Measurements from ENCODE around the gene CALML6.
A peak's percentile ranks its signal among the peaks of the same experiment; 100 is the strongest.

Gene CALML6

DNA sequence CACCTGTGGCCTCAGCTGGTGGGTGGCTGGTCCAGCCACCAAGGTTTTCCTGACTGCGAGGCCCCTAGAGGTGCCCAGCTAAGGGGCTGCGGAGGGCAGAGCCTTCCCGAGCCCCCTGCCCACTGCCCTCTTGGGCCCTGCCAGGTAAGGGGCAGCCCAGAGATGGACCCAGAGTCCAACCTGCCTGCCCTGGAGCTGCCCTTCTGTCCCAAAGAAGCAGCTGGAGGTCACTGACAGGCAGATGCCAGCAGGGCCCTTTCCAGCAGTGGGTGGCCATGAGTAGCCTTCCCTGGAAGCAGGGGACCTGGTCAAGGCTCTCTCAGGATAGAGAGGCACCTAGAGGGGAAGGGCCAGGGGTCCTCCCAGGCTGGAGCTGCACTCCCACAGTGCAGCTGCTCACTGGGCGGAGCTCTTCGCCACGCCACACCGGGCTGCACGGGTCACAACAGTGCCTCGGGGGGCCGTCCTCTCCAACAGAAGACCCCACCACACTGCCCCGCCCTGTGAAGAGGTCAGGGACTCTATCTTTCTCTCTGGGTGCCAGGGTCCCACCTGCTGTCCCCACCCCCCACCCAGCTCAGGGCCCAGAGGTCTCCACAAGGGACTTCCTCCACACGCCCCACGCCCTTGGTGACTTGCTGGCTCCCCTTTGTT lies 13.3 kb upstream of the CALML6 start:
- DNase-seq (ENCODE audit: insufficient read length): no peak
- TF ChIP-seq POLR2AphosphoS5 (IDR thresholded peaks at IDR 0.05; ENCODE audit: low read depth, low read length): no peak
- no peak for TF ChIP-seq POLR2A (IDR thresholded peaks at IDR 0.05; ENCODE audit: low read depth, low read length)
- TF ChIP-seq TAF1 (IDR thresholded peaks at IDR 0.05; ENCODE audit: borderline replicate concordance, low read depth, low read length): no peak
- no peak for FAIRE-seq

DNA sequence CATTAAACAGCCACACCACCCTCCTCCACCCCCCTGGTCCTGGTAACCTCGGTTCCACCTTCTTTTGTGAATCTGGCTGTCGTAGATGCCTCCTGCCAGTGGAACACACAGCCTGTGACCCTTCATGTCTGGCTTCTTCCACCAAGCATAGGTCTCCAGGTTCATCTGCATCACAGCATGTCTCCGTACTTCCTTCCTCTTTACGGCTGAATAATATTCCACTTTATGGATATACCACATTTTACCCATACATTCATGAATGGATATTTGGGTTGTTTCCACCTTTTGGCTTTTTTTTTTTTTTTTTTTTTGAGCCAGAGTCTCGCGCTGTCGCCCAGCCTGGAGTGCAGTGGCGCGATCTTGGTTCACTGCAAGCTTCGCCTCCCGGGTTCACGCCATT lies 11.8 kb upstream of the CALML6 start:
- TF ChIP-seq TAF1 (IDR thresholded peaks at IDR 0.05; ENCODE audit: borderline replicate concordance, low read depth, low read length) (no peak), POLR2A (IDR thresholded peaks at IDR 0.05; ENCODE audit: low read depth, low read length) (no peak), POLR2AphosphoS5 (IDR thresholded peaks at IDR 0.05; ENCODE audit: low read depth, low read length) (no peak)
- DNase-seq (ENCODE audit: insufficient read length) (no peak), FAIRE-seq (no peak)

DNA sequence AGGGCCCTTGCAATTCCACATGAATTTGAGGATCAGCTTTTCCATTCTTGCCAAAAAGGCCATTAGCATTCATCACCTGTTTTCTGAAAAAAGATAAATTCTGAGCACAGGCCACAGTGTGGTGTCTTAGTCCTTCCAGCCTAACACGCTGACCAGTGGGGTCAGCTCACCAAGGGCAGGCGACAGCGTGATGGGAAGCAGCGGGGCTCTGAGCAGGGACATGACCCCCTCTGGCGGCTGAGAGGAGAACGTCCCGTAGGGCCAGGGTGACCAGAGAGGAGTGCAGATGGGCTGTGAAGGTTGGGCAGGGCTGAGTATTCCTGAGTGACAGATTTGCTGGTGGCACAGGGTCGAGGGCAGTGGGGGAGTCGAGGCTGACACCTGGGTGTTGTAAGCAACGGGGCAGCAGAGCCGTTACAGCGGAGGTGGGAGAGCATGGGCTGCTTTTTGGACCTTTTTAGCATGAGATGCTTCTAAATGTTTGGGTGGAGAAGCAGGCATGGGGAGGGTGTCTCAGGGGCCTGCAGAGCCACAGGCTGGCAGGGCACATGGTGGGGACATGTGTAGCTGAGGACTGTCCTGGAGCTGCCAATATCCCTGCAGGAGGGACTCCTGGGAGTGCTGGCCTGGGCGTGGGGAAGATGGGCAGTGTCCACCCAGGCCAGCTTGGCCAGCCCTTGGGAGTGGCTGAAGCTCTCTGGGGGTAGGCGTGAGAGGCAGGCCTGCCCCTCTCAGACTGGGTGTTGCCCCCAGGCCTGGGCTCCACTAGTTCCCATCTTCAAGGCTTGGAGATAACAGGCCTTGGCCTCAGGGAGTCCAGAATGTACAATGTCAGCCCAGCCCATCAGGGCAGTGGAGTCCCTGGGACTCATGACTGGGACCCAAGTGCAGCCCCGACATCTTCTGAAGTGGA lies 8.6 kb upstream of the CALML6 start:
- peak; percentile 99 for FAIRE-seq
- TF ChIP-seq TAF1 (IDR thresholded peaks at IDR 0.05; ENCODE audit: borderline replicate concordance, low read depth, low read length) (no peak), POLR2A (IDR thresholded peaks at IDR 0.05; ENCODE audit: low read depth, low read length) (no peak), POLR2AphosphoS5 (IDR thresholded peaks at IDR 0.05; ENCODE audit: low read depth, low read length) (no peak)
- peak; percentile 78 for DNase-seq (ENCODE audit: insufficient read length)

DNA sequence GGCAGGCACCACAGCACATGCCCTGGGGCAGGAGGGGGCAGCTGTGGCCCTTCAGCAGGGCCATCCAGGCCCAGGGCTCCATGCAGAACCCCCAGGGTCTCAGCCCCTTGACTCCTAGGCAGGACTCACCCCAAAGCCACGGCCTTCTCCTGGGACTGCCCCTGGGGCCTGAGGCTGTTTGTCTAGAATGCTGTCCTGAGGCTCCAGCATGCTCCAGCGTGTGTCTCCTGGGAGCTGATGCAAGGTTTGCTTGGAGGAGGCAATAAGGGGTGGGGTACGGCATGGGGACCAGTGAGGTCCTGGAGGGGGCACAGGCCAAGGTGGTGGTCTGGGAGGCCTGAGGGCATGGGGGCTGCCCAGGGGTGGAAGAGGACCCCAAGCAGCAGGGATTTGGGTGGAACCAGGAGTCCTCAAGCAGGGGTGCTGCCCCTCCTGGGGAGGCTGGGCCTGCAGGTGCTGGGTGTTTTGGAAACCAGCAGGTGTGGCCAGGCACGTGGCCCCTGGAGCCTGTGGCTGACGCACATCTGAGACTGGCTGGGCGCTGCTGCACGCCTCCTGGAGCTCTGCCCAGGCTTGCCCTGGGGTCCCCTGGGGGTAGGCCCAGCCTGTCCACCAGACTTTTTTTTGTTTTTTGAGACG lies 7.8 kb upstream of the CALML6 start:
- FAIRE-seq: no peak
- TF ChIP-seq POLR2AphosphoS5 (IDR thresholded peaks at IDR 0.05; ENCODE audit: low read depth, low read length) (no peak), POLR2A (IDR thresholded peaks at IDR 0.05; ENCODE audit: low read depth, low read length) (no peak), TAF1 (IDR thresholded peaks at IDR 0.05; ENCODE audit: borderline replicate concordance, low read depth, low read length) (no peak)
- DNase-seq (ENCODE audit: insufficient read length): no peak

DNA sequence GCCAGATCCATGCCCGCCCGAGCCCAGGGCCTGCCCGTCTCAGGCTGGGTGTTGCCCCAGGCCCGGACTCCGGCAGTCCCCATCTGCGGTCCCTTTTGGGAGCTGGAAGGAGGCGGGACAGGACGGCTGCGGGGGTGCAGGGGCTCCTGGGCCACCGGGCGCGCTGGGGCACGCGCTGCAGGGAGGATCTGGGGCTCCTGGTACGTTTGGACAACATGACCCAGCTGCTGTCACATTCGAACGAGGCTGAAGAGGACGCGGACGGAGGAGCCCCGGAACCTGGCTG lies 6.6 kb upstream of the CALML6 start:
- TF ChIP-seq TAF1 (IDR thresholded peaks at IDR 0.05; ENCODE audit: borderline replicate concordance, low read depth, low read length) (no peak), POLR2A (IDR thresholded peaks at IDR 0.05; ENCODE audit: low read depth, low read length) (no peak), POLR2AphosphoS5 (IDR thresholded peaks at IDR 0.05; ENCODE audit: low read depth, low read length) (no peak)
- no peak for FAIRE-seq
- DNase-seq (ENCODE audit: insufficient read length): no peak

DNA sequence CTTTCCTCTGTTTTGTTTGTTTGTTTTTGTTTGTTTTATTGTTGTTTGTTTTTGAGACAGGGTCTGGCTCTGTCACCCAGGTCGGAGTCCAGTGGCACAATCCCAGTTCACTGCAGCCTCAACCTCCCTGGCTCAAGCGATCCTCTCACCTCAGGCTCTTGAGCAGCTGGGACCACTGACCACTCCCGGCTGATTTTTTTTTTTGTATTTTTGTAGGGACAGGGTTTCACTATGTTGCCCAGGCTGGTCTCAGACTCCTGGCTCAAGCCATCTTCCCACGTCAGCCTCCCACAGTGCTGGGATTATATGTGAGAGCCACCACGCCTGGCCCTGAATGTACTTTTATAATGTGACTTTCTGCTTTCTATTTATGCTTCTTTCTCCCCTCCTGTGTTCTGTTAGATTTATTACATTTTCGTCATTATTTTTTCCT lies 5.0 kb upstream of the CALML6 start:
- DNase-seq (ENCODE audit: insufficient read length) (no peak), FAIRE-seq (peak; percentile 21)
- no peak for TF ChIP-seq POLR2AphosphoS5 (IDR thresholded peaks at IDR 0.05; ENCODE audit: low read depth, low read length)
- no peak for TF ChIP-seq POLR2A (IDR thresholded peaks at IDR 0.05; ENCODE audit: low read depth, low read length)
- TF ChIP-seq TAF1 (IDR thresholded peaks at IDR 0.05; ENCODE audit: borderline replicate concordance, low read depth, low read length): no peak

DNA sequence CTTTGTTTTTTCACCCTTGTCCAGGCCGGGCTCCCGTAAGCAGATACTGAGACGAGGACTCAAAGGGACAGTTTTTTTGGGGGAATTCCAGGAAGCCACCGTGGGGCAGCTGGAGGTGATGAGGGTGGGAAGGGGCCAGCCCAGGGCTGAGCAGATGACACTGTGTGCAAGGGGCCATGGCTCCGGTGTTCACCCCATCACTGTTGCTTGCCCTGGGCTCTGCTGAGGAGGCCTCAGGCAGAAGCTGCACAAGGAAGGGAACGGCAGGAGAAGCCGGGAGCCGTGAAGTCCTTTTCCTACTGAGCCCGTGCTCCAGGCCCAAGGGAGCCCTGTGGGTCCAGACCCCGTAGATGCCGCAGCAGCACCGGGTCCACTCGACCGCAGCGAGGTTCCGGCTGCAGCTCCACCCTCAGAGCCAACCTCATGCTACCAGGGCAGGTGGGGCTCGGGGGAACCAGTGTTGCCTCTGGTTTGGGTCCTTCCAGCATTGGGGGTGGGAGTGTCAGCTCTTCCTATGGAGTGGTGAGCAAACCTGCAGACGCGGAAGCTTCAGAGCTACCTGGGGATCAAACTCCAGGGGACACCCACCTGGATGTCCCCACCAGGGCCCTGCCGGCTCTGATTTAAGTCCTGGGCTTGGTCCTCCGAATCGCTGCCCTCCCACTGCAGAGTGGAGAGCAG lies 4.3 kb upstream of the CALML6 start:
- TF ChIP-seq TAF1 (IDR thresholded peaks at IDR 0.05; ENCODE audit: borderline replicate concordance, low read depth, low read length) (no peak), POLR2A (IDR thresholded peaks at IDR 0.05; ENCODE audit: low read depth, low read length) (no peak), POLR2AphosphoS5 (IDR thresholded peaks at IDR 0.05; ENCODE audit: low read depth, low read length) (no peak)
- DNase-seq (ENCODE audit: insufficient read length) (no peak), FAIRE-seq (no peak)

DNA sequence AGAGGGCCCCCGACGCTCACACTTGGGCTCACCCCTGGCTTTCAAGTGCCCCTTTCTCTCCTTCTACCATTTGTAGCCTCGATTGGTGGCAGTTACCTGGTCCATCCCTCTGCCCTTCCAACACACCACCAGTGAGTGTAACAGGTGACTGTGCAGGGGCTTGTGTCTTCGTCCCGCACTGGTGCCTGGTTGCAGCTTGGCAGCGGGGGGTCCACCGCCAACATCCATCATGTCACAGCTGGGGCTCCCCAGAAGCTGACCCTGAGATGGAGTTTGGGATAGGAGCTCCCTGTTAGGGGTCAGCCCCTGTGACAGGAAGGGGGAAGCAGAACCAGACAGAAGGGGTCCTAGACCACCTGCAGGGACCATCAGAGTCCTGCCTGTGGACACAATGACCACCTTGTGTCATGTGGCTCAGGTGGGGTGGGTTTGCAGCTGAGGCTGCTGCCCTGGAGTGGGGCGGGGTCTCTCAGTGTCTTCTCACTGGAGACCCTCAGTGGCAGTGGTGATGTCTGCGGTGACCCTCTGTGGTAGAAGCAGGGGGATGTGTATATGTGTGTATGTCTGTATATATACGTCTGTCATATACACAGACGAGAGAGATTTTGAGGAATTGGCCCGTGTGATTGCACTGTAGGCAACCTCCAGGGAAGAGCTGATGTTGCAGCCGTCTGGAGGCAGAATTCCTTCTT lies 3.6 kb upstream of the CALML6 start:
- no peak for TF ChIP-seq TAF1 (IDR thresholded peaks at IDR 0.05; ENCODE audit: borderline replicate concordance, low read depth, low read length)
- no peak for TF ChIP-seq POLR2A (IDR thresholded peaks at IDR 0.05; ENCODE audit: low read depth, low read length)
- TF ChIP-seq POLR2AphosphoS5 (IDR thresholded peaks at IDR 0.05; ENCODE audit: low read depth, low read length): no peak
- FAIRE-seq: no peak
- DNase-seq (ENCODE audit: insufficient read length): no peak

DNA sequence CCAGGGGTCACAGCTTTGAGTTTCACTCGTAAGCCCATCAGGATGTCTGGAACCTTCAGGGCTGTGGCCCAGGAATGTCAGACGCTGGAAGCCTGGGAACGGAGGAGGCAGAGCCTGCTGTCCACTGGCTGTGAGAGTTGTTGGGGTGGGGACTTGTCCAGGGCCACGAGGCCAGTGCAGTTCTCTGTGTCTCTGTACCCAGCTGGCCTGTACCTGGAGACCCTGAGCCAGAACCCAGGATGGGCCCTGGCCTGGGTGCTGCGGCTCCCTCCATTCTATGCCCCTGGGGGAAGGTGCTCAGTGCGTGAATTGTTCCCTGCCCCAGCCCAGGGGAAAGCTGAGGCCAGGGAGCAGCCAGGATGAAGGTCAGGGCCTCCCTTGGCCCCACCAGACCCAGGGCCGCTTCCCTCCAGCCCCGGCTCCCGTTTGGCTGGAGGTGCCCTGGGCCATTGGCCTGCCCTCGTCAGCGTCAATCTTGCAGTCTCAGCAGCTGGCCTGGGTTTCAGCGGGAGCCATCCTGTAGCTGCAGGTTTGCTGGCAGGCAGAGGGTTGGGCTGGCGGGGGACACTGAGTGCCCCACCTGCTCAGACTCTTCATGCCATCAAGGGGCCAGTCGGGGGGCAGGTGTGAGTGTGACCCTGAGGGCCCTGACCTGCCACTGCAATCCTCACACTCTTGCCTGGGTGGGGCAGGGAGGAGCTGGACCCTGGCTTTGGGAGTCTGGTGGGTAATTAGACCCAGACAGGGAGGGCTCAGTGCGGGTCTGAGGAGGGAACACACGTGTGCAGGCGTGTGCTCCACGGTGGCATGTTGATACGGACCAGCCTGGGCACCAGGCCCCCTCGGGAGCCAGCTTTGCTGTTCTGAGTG lies 724 bp upstream of the CALML6 start:
- no peak for TF ChIP-seq POLR2A (IDR thresholded peaks at IDR 0.05; ENCODE audit: low read depth, low read length)
- no peak for TF ChIP-seq POLR2AphosphoS5 (IDR thresholded peaks at IDR 0.05; ENCODE audit: low read depth, low read length)
- TF ChIP-seq TAF1 (IDR thresholded peaks at IDR 0.05; ENCODE audit: borderline replicate concordance, low read depth, low read length): no peak
- no peak for DNase-seq (ENCODE audit: insufficient read length)
- no peak for FAIRE-seq
